NCI-H1048 (cell line): ENCODE measurements around the gene IL6.
"Not testable (repeated sequence)": the region's sequence is repeated elsewhere in the genome, so short reads cannot be mapped to it uniquely, and the experiment has no call there.

Source experiments
- DNase-seq: peaks from one replicate; lab custom pipeline; 2025; lab: John Stamatoyannopoulos, UW

The IL6 gene

GRCh38 chr7:22727714-22728035 is 675 bp downstream of the IL6 start:
- DNase-seq: no peak

DNA sequence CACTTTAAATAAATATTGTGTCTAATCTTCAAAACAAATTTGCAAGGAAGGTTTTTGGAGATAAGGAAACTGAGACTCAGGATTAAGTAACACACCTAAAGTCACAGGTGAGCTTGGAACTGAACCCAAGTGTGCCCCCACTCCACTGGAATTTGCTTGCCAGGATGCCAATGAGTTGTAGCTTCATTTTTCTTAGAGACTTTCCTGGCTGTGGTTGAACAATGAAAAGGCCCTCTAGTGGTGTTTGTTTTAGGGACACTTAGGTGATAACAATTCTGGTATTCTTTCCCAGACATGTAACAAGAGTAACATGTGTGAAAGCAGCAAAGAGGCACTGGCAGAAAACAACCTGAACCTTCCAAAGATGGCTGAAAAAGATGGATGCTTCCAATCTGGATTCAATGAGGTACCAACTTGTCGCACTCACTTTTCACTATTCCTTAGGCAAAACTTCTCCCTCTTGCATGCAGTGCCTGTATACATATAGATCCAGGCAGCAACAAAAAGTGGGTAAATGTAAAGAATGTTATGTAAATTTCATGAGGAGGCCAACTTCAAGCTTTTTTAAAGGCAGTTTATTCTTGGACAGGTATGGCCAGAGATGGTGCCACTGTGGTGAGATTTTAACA is 1.5 kb downstream of the IL6 start:
- DNase-seq: no peak

GRCh38 chr7:22729180-22729825 is 2.3 kb downstream of the IL6 start:
- DNase-seq: no peak

- DNase-seq: no peak
Observed at GRCh38 chr7:22730066-22730710, 3.2 kb downstream of the IL6 start.

- no peak for DNase-seq
Observed at GRCh38 chr7:22730921-22731654, 4.1 kb downstream of the IL6 start.

- DNase-seq: no peak
Observed at GRCh38 chr7:22731766-22732165, 4.8 kb downstream of the IL6 start.

- DNase-seq: no peak
Observed at GRCh38 chr7:22732556-22733126, 5.6 kb downstream of the IL6 start.

- no peak for DNase-seq
Observed at GRCh38 chr7:22733761-22734160, 6.8 kb downstream of the IL6 start.

DNA sequence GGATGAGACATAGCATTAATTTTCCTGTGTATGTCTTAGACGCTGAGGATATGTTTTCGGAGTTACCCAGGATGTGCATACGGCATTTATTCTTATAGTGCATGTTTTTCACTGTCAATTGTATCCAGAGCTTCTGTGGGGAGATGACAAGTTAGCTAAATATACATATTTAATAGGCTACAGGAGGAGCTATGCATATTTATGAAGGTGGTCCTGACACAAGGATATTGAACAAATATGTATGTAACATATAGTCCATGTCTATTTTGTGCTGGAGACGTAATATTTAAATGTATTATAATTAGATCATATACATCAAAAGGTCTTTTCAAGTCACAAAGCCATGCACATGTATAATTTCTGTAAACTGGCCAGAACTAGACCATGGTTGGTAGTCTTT is 16.0 kb downstream of the IL6 start:
- DNase-seq: no peak

GRCh38 chr7:22751341-22751740 is 24.3 kb downstream of the IL6 start:
- no peak for DNase-seq

GRCh38 chr7:22757338-22757994 is 30.5 kb downstream of the IL6 start:
- no peak for DNase-seq

- no peak for DNase-seq
Observed at GRCh38 chr7:22758576-22758975, 31.6 kb downstream of the IL6 start.

- DNase-seq: no peak
Observed at GRCh38 chr7:22759721-22760120, 32.7 kb downstream of the IL6 start.

GRCh38 chr7:22762866-22763265 is 35.9 kb downstream of the IL6 start:
- no peak for DNase-seq

- DNase-seq: no peak
Observed at GRCh38 chr7:22765609-22766008, 38.6 kb downstream of the IL6 start.

DNA sequence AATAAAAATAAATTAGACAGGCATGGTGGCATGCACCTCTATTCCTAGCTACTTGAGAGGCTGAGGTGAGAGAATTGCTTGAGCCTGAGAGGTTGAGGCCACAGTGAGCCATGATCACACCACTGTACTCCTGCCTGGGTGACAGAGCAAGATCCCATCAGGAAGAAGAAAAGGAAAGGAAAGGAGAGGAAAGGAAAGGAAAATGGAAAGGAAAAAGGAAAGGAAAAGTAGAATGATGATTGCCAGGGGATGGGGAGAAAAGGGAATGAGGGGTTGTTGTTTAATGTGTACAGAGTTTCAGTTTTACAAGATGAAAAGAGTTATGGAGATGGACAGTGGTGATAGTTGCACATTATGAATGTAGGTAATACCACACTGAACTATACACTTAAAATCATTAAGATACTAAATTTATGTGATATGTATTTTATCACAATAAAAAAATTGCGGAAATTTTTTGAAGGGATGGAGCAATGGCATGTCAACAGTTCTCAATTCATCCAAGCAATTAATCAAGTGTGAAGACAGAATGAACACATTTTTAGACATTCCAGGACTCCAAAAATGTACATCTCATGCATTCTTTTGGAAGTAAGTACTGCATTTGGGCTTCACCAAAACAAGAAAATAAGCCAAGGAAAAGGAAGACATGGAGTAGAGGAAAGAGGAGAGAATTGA is 44.3 kb downstream of the IL6 start:
- no peak for DNase-seq

DNA sequence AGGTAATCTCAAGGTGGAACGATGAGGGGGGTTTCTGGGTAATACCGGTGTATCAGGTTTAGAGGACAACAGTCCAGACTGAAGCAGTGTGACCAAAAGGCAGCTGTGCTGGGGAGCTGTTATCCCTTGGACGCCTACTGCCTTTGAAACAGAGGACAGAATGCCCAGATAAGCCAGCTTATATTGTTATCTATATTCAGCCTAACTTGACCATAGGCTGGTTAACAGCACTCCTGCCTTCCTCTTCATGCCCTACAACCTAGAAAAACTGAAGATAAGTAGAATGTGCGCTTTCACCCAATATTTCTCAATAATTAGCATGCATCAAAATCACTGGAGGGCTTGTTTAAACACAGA is 44.9 kb downstream of the IL6 start:
- no peak for DNase-seq

DNA sequence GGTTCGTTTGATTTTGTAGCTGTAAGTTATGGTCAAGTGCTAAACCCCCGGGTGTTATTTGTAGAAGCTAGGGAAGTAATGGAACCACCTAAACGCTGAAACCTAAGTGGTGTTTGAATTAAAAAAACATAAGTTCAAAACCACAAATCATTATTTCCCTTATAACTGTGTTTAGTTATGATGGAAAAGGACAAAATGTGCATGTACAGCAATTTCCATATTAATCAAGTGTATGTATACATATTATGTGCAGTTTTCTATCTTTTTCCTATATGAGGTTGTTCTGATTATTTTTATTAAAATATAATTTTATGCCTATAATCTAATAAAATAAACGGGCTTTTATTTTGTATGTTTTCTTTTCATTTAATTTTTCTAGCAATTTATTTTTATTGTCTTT is 45.9 kb downstream of the IL6 start:
- DNase-seq: no peak

DNA sequence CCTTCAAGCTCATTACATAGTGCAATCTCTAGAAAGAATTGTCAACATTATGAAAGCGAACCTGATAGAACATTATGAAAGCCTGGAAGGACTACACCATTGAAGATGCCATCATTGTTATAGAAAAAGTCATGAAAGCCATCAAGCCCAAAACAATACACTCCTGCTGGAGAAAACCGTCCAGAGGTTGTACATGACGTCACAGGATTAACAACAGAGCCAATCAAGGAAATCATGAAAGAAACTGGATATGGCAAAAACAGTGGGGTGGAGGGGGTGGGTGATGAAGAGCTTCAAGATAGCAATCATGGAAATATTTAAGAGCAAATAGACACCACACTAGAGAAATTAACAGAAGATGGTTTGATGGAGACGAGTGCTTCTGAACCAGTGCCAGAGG is 50.0 kb downstream of the IL6 start:
- no peak for DNase-seq

- not testable (repeated sequence) for DNase-seq
Observed at GRCh38 chr7:22779730-22780323, 52.8 kb downstream of the IL6 start.

DNA sequence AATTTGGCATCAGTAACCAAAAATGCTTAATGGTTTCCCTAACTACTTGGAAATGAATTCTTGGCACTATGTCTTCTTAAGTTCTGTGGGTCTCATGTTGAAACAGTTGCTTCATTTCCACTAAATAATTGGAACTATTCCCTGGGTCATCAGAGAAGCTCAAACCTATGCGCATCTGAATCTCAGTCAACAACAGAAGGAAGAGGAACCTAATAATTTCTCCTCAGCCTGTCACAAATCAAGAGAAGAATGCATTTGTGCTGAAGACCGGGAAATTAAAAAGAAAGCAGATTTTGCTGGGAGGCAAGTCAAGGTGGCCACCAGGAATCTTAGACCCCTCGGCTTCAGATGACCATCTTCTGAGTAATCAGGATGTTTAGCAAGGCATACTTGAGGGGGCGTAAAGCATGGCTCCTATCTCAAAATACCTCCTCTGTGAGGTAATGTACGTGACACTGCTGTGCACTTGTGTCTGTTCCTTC is 54.3 kb downstream of the IL6 start:
- no peak for DNase-seq
